SK-N-MC (cell line): ENCODE results near the gene RIIAD1.

ENCODE experiments used
- EZH2 ChIP-seq: fragments of 200-600 bp; sonication (generic); IDR thresholded peaks from one replicate; pipeline ENCODE4 v1.6.1; 2017; ENCODE audit warnings: antibody characterized with exemption
- FOXP2 ChIP-seq: optimal IDR thresholded peaks from 2 replicates; pipeline ENCODE3; 2011; ENCODE audit warnings: mild to moderate bottlenecking, moderate library complexity; ENCODE audit not compliant: insufficient read depth; ENCODE audit errors: extremely low read length, control extremely low read depth
- POLR2AphosphoS5 ChIP-seq: IDR thresholded peaks from 2 replicates; pipeline ENCODE4 v1.6.1; 2012; ENCODE audit warnings: mild to moderate bottlenecking, low read depth, low read length, borderline replicate concordance

DNA sequence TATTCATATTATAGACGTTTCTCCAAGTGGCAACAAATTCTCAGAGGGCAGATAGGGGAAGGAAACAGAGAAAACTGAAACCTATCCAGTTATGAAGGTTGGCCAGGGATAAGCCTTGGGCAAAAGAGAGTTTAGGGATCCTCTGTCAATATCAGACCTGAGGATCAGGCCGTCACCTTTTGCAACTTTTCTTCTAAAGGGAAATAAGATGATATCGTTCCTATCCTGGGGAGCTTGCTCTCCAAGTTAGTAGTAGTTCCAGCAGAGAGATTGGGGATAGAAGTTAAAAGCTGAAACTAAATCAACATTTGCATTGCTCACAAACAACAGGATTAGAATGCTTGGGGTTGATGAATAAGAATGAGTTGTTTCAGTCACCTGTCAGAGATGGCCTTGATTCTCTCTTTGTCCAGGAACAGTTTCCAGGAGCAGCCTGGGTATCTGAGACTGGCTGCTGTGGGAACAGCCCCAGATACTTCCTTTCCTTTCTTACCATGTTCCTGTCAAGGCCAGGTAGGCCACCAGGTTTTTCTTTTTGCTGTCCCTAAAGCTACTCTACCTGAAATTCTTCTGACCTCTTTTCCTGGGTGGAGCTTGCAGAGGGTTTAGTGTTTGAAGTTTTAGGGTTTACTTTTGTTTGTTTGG lies 2.5 kb downstream of the RIIAD1 start:
- no peak for TF ChIP-seq POLR2AphosphoS5
- no peak for TF ChIP-seq EZH2
- TF ChIP-seq FOXP2: no peak
